ENCODE data around the gene MAU2.

MAU2 gene, protein sequence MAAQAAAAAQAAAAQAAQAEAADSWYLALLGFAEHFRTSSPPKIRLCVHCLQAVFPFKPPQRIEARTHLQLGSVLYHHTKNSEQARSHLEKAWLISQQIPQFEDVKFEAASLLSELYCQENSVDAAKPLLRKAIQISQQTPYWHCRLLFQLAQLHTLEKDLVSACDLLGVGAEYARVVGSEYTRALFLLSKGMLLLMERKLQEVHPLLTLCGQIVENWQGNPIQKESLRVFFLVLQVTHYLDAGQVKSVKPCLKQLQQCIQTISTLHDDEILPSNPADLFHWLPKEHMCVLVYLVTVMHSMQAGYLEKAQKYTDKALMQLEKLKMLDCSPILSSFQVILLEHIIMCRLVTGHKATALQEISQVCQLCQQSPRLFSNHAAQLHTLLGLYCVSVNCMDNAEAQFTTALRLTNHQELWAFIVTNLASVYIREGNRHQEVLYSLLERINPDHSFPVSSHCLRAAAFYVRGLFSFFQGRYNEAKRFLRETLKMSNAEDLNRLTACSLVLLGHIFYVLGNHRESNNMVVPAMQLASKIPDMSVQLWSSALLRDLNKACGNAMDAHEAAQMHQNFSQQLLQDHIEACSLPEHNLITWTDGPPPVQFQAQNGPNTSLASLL

DNA sequence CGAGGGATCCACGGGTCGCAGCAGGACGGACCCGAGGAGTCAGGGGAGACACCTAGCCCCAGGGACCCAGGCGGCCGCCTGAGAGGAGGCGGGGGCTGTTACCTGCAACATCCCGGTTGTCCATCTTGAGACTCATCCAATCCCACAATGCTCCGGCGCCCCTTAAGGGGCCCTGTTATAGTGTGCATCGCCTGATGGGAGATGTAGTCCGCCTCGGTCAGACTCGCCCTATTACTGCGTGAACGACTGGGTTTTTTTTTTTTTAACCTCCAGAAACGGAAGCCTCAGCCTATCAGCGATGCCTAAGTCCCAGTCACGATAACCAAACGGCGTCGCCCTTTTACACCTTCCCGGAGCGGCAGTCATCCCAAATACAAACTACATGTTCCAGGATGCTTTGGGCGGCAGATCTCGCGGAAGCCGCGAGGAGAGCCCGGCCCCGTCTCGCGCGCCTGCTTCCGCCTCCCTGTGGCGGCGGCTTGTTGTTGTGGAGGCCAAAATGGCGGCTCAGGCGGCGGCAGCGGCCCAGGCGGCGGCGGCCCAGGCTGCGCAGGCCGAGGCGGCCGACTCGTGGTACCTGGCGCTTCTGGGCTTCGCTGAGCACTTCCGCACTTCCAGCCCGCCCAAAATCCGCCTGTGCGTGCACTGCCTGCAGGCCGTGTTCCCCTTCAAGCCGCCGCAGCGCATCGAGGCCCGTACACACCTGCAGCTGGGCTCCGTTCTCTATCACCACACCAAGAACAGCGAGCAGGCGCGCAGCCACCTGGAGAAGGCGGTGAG lies at the start of gene MAU2, which contains the start of gene SUGP1:
MAU2 (plus strand) TSS at position 469 of the 780 bp plus-strand sequence; CDS start at position 500, 31 bp downstream.
SUGP1 (minus strand) TSS at position 149 of the 780 bp plus-strand sequence; CDS start at position 136, 13 bp downstream.
- DNase-seq (ENCODE audit: low read depth): peak; percentile 89

DNA sequence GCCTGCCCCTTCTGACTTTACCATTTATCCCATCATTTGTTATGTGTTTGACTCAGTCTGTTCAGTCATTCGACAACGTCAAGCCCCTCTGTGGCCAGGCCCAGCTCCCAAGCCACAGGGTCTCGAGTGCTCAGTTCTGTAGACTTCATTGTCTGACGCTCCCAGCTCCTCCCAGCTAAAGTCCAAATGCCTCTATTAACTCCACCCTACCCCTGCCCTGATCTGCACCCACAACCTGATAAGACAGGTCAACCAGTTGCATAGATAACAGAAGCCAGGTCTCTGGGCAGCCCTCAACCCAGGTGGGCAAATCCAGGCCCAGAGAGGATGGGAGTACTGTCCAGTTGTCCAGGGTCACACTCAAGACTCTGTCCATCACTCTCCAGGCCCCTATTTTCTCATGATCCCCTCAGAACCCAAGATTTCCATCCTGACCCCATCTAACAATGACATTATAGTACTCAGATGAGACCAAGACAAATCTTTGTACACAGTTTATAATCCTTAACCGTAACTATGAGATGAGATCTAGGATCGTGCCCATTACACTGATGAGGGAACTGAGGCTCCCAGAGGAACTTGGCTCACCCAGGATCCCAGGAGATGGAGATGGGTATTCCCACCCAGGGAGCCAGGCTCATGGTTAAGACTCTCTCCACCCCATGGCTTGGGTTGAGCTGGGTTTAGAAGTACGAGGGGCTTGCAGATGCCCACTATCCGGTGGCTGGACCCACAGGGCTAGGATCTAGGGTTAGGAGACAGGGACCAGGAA lies 48.6 kb upstream of the MAU2 start:
- no peak for DNase-seq (ENCODE audit: low read depth)

DNA sequence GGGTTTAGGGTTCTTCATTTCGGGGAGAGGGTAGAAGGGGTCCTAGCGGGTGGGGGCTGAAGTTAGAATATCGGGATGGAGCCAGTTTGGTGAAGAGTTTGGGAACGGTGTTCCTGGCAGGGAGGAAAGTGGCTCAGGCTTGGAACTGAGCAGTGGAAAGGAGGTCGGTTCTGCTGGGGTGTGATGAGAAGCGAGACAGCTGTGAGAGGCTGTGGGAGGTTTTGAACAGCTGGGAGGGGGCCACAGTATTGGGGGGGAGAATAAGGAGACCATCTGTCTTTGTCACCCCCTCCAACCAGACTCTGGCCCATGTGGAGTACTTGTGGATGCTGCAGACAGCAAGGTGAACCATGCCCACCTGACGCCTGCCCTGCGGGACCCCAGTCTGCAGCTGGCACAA lies 46.5 kb upstream of the MAU2 start:
- DNase-seq (ENCODE audit: low read depth): no peak

DNA sequence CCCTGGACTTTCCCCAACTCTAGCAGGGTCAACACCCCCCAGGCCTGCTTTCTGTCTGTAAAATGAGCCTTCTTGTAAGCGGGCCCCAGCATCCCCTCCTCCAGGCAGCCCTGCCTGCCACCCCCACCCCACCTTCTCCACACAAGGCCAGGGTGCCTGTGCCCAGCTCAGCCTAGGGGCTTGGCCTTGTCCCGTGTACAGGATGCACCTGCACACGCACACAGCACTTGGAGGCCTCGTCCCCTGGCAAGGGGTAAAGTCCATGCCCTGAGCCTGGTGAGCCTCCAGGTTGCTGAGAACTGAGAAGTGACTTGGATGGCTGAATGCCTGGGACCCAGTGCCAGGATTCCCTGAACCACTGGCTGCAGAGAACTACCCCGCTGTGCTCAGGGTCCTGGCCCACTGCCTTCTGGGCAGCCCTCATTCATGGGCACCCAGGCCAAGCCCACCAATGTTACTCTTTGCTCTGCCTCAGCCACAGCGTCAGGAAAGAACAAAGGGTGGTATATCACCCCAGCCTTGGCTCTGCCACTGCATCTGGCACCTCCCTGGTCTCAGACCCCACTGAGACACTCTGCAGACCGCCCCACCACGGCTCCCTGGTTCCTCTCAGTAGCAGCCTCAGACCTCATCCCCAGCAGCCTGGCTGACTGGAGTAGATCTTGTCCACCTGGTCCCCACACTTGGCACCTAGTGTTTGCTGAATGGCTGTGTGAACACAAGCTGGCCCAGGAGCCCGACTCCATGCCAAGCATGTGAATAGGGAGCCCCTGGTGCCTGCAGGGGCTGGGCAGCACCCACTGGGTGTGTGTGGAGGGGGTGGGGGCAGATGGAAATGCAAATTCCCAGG lies 45.7 kb upstream of the MAU2 start:
- no peak for DNase-seq (ENCODE audit: low read depth)

DNA sequence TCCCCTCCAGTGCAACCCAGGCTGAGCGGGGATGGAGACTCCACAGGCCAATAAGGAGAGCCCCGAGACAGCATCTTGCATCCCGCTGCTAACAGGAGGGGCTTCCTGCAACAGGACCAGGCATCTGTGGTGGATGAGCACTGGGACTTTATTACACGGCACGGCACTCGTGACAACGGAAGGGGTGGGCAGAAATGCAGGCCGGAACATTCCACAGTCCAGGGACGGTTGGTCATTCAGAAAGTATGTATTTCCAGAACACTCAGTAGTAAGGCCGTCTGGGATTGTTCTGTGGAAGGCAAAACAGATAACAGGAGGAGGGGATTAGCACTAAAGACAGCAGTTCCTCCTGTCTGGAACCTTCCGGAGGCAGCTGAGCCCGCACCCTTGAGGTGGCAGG lies 44.2 kb upstream of the MAU2 start:
- no peak for DNase-seq (ENCODE audit: low read depth)

DNA sequence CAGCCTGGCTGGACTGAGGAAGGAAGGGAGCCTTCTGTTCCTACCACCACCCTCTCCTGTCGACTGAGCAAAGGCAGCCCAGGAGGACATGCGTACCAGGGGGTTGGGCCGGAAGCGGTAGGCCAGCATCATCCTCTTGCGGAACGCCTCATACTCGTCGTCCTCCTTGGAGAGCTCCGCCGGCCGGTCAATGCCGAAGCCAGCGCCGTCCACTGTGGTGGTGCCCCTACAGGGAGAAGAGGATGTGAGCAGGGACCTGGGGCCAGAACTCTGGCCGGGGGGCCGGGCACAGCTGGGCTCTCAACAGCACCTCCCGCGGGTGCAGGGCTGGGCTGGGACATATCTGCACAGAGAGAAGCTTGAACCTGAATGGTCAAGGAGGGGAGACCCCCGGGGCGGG lies 43.8 kb upstream of the MAU2 start:
- DNase-seq (ENCODE audit: low read depth): no peak

DNA sequence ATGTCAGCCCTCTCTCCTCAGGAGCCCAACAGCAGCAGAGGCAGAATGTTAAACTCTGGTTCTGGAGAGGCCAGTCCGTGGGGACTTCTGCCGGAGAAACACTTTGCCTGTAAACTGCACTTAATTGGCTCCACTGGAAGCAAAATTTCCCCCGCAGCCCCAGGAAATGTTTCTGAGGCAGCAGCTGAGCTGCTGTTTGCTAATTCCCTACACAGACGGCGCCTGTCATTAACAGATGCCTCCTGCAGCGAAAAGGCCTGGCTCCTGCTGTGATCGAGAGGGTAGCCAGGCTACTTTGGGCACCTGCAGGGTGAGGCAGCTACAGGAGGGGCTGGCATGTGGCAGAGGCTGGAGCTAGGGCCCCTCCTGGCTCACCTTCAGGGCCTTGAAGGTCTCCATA lies 42.3 kb upstream of the MAU2 start:
- DNase-seq (ENCODE audit: low read depth): no peak

DNA sequence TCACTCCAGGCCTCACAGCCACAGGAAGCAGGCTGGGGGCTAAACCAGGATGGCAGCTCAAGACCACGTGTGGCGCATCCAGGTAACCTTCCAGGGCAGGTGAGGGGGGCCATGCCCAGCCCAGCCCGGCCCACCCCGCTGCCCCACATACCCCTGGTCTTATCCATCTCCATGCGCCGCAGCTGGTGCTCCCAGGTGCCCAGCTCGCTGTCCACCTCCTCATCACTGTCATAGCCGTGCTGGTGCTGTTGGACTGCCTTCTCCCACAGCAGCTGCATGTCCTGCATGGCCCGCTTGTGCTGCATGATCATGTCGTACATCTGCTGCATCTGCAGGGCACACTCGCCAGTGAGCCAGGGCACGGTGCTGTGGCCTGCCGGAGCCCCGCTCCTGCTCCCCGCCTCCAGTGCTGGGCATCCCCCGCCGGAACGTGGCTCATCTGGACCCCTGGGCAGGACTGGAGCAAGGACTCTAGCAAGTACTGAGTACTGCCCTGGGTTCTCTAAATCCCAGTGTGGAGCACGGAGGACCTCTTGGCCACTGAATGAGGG lies 41.5 kb upstream of the MAU2 start:
- no peak for DNase-seq (ENCODE audit: low read depth)

DNA sequence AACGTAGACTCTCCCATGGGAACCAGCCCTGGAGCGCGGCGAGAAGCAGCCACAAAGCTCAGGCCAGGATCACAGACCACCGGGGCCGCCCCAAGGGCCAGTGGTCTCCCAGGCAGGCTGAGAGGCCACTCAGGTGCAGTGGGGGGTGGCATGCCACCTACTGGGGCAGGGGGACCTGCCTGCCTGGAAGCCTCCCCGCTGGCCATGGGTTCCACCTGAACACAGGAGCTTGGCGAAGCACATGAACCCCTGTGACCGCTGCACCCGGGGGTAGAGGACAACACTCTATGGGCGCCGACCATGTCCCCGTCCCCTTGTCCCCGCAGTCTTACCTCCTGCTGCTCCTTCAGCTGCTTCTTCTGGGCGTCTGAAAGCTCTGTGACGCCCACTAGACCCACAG lies 40.8 kb upstream of the MAU2 start:
- DNase-seq (ENCODE audit: low read depth): no peak

DNA sequence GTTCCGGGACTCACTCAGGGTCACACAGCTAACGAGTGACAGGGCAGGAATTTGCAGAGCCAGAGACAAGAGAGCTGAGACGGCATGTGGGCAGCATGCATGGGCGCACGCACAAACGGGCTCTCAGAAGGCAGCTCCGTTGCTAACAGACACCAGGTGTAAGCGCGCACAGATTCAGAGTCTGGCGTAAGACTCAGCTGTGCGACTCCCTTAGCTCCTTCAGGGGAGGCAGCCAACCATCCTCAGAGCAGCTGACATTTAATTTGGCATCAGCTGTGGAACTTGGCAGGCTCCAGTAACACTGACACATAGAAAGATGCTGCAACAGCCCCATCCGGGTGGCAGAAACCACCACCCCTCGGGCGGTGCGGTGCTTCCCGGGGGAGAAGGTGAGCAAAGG lies 40.1 kb upstream of the MAU2 start:
- DNase-seq (ENCODE audit: low read depth): no peak

DNA sequence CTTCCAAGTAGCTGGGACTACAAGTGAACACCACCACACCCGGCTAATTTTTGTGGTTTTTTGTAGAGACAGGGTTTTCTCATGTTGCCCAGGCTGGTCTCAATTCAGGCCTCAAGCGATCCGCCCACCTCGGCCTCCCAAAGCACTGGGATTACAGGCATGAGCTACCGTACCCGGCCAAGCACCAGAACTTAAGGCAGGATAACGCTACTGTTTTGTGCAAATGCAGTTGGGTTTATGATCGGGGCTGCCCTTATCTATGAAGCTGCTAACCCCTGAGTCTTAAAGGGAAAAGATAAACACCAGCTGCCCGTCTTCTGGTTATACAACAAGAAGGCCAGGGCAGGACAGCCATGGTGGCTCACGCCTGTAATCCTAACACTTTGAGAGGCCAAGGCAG lies 34.9 kb upstream of the MAU2 start:
- DNase-seq (ENCODE audit: low read depth): no peak

DNA sequence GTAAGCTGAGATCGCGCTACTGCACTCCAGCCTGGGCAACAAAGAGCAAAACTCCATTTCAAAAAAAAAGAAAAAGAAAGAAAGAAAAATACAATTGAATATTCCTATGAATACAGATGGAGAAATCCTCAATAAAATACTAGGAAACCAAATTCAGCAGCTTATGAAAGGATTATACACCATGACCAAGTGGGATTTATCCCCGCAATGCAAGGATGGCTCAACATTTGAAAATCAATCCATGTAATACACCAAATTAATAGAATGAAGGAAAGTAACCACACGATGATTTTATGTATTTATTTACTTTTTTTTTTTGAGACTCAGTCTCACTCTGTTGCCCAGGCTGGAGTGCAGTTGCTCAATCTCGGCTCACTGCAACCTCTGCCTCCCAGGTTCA lies 28.0 kb upstream of the MAU2 start:
- DNase-seq (ENCODE audit: low read depth): no peak

DNA sequence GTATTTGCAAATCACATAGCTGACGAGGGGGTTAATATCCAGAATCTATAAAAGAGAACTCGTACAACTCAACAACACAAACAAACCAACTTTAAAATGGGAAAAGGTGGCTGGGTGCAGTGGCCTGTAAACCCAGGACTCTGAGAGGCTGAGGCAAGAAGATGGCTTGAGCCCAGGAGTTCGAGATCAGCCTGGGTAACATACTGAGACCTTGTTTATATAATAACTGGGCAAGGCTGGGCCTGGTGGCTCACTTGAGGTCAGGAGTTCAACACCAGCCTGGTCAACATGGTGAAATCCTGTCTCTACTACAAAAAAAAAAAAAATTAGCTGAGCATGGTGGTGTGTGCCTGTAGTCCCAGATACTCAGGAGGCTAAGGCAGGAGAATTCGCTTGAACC lies 25.7 kb upstream of the MAU2 start:
- DNase-seq (ENCODE audit: low read depth): no peak

DNA sequence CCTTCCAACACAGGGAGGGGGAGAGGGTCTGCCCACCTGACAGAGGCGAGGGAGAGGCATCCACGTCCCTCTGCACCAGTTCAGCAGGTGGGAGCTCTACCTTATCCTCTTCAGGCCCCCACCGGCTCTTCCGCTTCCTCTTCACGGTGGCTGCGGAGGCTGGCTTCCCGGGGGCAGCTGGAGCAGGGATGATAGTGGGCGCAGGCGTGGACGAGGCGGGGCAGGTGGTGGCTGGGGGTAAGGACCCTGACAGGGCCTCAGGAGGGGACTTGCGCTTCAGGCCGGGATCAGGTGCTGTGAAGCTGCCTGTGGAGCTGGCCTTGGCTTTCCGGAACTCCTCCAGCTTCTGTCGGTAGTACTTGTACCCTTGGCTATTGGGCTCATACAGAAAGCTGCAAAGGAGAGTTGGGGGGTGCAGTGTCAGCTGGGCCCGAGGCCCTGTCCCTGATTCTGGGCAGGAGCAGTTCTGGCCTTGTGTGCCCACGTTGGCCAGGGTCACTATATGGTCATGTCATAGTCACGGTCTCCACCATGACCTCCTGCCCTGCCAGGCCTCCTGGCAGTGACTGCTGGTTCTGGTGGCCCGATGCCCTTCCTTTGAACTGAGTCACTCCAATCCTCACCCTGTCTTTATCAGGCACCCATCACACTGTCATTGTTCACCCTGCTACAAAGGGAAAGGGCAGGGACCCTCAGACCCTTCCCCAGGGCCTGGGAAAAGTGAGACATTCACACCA lies 23.5 kb upstream of the MAU2 start:
- DNase-seq (ENCODE audit: low read depth): no peak

DNA sequence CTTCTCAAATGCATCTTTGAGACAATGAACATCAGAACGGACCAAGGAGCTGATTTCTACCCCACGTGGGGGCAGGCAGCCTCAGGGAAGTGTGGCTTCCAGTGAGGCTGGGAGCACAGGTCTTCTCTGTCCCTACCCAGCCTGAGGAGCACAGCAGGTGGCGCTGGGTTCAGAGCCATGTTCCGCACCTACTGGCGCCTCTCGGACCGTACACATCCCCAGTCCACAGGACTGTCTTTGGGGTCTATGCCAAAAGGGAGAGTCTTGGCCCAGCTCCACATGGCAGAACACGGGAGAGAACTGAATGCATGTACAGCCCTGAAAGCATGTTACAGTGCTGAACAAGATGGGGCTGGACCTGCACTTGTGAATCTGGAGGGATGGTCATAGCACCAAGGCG lies 22.9 kb upstream of the MAU2 start:
- DNase-seq (ENCODE audit: low read depth): no peak

DNA sequence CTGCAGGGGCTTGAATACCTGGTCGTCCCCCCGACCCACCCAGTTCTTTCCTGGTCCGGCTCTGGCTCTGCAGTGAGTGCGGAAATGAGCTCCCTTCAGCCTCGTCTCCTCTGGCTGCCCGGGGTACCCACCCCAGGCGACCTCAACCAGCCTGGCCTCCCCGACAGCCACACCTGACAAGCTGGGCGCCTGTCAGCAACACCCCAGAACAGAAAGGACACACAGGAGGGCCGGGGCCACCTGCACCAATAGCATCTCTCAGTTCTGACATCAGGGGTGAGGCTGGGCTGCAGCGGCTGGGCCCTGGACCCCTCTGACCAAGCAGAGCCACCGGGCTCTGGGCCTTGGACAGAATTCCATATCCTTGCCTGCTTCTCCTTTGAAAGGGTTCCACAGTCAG lies 20.0 kb upstream of the MAU2 start:
- DNase-seq (ENCODE audit: low read depth): no peak

DNA sequence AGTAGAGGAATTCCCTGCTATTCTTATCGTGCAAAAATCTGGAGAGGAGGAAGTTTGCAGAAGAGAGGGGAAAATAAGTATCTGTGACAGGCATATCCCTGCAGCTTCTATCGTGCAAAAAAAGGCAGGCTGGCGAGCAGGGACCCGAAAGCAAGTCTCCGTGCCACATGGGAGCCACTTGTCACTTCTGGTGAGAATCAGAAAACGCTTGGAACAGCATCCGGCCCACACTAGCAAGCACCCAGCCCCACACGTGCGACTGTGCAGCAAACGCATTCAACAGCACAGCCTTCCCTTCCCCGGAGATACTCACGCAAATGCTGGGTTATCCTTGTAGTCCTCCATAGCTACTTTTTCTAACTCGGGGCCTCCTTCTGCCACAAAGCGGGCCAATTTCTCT lies 17.2 kb upstream of the MAU2 start:
- DNase-seq (ENCODE audit: low read depth): no peak

DNA sequence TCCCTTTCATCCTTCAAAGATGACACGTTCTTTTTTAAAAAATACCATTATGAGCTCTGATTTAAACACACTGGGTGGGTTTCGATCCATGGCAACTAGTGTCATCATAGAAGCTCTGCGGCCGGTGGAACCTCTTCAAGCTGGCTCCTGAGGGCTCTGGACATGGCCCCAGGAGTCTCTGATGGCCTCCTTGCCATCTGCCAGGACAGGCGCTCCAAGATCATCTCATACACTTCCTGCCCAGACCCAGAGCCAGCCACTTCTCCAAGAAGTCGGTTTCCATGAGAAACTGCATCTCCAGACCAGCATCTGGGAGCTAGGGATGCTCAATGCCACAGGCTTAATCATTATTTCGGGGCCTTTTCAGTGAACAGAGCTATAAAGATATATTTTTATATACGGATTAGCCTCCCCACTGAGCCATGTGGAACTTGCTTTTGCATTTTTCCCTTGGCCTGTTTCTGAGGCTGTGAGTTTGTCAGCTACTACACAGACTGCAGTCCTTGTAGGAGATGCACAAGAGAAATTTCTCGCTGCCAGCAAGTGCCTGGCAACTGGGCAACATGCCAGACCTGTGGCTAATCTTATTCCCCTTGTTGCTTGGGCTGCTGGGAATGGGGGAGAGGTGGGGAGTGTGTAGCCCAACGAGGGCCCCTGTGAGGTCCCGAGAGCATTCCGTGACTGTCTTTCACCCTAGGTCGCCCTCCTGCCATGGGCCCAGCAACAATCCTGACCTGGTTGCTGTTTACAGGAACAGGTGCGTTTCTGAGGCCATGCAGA lies 16.3 kb upstream of the MAU2 start:
- no peak for DNase-seq (ENCODE audit: low read depth)

DNA sequence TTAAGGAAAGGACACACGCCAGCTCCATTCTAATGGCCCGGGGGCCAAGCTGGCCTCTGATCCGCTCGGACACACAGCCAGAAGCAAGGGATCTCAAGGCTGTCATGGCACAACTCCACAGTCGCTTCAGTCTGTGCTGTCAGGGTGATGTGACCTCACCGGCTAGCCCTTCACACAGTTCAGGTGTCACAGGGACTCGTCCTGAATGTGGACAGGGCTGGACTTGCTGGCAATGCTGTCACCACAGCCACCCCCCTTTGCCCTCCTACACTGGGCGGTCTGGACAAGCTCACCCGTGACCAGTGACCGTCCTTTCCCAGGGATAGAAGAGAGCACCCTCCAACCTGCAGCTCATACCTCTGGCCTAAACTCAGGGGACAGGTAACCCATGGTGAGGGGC lies 15.6 kb upstream of the MAU2 start:
- DNase-seq (ENCODE audit: low read depth): no peak
